Measurements from ENCODE around the gene FAHD2A.
"Not testable (repeated sequence)": the region's sequence is repeated elsewhere in the genome, so short reads cannot be mapped to it uniquely, and the experiment has no call there.

GRCh38 chr2:95433973-95434372, 31.5 kb downstream of the FAHD2A start:
- TF ChIP-seq, protein P1, sequence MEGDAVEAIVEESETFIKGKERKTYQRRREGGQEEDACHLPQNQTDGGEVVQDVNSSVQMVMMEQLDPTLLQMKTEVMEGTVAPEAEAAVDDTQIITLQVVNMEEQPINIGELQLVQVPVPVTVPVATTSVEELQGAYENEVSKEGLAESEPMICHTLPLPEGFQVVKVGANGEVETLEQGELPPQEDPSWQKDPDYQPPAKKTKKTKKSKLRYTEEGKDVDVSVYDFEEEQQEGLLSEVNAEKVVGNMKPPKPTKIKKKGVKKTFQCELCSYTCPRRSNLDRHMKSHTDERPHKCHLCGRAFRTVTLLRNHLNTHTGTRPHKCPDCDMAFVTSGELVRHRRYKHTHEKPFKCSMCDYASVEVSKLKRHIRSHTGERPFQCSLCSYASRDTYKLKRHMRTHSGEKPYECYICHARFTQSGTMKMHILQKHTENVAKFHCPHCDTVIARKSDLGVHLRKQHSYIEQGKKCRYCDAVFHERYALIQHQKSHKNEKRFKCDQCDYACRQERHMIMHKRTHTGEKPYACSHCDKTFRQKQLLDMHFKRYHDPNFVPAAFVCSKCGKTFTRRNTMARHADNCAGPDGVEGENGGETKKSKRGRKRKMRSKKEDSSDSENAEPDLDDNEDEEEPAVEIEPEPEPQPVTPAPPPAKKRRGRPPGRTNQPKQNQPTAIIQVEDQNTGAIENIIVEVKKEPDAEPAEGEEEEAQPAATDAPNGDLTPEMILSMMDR (IDR thresholded peaks at IDR 0.05; ENCODE audit: control extremely low read depth in 1 of 3, insufficient read depth in 1 of 3, low read depth in 1 of 3, low read length in 3 of 3), result not testable (repeated sequence)
- not testable (repeated sequence) for TF ChIP-seq TAF1 (IDR thresholded peaks at IDR 0.05; ENCODE audit: low read depth, low read length); GTF2F1 (IDR thresholded peaks at IDR 0.05; ENCODE audit: borderline replicate concordance, low read depth, low read length); POLR2A (IDR thresholded peaks at IDR 0.05; ENCODE audit: control extremely low read depth in 1 of 2, low read depth in 2 of 2, low read length in 2 of 2); ATF2 (IDR thresholded peaks at IDR 0.05; ENCODE audit: low read length); RFX5 (IDR thresholded peaks at IDR 0.05; ENCODE audit: borderline replicate concordance, low read depth, low read length); JUN (IDR thresholded peaks at IDR 0.05; ENCODE audit: low read depth, low read length); ATF3 (IDR thresholded peaks at IDR 0.05; ENCODE audit: insufficient read depth, low read depth, low read length); JUND (IDR thresholded peaks at IDR 0.05; ENCODE audit: low read length)
